GM19351 (cell line): ENCODE measurements around the gene SLC12A4.
"Not testable (repeated sequence)": the region's sequence is repeated elsewhere in the genome, so short reads cannot be mapped to it uniquely, and the experiment has no call there.

Experiments used
- ATAC-seq: cut with Tn5 transposase; IDR thresholded peaks from one replicate; pipeline ENCODE4 v1.9.1; 2021; ENCODE audit warnings: mild to moderate bottlenecking, moderate library complexity; ENCODE audit not compliant: unreplicated experiment

The SLC12A4 gene

GRCh38 chr16:67928561-67929364 is 39.7 kb downstream of the SLC12A4 start:
- ATAC-seq, result peak; percentile 53

GRCh38 chr16:67928147-67928546 is 40.3 kb downstream of the SLC12A4 start:
- no peak for ATAC-seq

DNA sequence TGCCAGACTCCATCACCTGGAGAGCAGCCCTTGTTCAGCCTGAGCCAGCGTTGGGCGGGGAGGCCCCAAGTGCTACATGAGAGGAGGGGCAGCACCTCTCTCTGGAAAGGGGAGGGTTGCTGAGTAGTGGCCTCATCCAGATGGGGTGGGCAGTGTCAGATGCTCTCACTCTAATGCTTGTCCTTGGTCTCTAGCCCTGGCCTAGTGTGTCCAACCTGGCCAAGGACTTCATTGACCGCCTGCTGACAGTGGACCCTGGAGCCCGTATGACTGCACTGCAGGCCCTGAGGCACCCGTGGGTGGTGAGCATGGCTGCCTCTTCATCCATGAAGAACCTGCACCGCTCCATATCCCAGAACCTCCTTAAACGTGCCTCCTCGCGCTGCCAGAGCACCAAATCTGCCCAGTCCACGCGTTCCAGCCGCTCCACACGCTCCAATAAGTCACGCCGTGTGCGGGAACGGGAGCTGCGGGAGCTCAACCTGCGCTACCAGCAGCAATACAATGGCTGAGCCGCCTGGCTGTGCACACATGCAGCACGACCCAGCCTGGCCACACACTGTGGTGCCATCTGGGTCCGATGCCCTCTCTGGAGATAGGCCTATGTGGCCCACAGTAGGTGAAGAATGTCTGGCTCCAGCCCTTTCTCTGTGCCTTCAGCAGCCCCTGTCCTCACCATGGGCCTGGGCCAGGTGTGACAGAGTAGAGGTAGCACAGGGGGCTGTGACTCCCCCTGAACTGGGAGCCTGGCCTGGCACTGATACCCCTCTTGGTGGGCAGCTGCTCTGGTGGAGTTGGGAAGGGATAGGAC is 41.1 kb downstream of the SLC12A4 start:
- ATAC-seq, result no peak

GRCh38 chr16:67926181-67926750 is 42.2 kb downstream of the SLC12A4 start:
- no peak for ATAC-seq

GRCh38 chr16:67924140-67924906 is 44.1 kb downstream of the SLC12A4 start:
- ATAC-seq, result no peak

DNA sequence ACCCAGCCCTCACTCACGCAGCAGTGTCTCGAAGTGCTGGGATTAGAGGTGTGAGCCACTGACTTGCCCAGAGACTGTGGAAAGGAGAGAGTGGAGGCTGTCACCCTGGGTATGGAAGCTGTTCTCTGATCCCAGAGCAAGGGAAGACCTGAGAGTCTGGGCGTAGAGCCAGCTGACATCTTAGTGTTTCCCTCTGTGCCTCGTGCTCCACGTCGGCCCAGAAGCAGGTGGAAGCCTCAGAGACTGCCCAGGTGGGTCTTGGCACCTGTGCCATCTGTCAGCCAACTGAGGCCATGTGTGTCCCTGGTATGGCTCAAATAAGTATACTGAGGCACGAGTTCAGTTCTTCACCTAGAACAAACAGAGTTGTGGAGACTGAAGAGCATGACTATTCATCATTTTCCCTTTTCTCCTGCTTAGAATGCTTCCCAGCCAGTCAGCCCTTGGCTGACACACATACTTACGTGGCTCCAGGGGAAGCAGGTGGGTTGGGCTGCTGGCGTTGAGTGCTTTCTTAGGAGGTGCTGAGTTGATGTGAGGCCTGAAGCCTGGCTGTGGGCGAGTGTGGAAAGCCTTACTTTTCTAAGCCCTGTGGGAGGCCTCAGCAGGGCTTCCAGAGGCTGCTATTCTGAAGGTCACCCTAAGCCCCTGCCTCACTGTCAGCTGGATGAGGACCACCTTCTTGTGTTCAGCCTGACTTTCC is 44.9 kb downstream of the SLC12A4 start:
- ATAC-seq, result no peak

DNA sequence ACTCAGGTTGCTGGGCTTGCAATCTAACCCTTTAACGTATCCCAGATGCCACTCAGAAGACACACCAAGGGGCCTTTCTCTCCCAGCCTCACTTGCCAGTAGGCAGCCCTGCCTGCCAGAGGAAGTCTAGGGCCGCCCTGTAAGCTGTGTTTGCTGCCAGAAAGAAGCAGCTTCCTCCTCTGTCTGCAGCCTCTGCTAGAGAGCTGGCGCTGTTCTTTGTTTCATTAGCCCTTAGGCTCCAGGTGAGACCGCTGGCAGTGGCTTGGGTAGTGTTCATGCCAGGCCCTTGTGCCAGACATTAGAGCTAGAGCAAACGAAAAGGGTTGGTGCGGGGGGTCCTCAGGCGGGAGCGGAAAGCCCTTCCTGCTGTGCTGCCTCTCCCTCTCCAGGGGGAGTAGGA is 45.7 kb downstream of the SLC12A4 start:
- no peak for ATAC-seq

DNA sequence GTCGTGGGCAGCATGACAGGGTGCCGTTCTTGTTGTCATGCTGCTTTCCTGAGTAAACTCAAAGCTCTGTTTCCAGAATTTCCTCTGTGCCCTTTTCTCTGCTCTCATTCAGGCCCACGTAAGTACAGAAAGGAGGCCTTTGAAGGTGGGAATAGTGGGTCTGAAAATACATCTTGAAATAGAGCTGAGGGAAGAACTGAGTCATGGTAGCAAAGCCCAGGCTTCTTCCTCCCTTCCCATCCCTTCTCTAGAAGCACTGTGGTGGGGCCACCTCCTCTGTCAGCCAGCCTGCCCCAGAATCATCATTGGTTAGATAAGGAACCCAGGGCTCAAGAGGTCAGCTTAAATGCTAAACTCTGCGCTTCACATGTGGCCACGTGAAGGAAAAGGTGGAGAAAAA is 46.2 kb downstream of the SLC12A4 start:
- no peak for ATAC-seq

DNA sequence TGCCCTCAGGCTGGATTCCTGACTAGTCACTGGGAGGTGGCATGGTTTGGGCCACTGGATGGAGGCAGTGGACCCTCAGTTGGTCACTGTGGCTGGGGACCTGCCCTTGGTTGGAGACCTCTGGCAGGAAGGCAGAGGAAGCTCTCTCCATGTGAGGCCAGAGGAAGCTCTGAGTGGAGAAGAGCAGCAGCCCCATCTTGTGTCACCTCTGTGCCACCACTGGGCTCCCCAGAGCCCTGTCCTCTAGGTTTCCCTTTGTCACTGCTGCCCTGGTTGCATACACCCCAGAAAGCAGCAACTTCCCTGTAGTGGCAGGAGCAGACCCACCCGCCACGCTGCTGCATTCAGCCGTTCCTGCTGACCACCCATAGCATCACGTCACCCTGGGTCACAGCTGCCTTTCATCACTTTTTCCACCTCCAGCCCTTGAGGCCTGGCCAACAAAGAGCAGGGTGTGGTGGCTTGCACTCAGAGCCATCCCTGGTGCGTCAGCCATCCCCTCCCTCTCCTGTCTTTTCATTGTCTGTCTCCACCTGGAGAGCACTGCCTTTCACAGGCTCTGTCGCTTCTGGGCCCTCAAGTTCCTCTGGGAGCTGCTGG is 48.7 kb downstream of the SLC12A4 start:
- no peak for ATAC-seq

DNA sequence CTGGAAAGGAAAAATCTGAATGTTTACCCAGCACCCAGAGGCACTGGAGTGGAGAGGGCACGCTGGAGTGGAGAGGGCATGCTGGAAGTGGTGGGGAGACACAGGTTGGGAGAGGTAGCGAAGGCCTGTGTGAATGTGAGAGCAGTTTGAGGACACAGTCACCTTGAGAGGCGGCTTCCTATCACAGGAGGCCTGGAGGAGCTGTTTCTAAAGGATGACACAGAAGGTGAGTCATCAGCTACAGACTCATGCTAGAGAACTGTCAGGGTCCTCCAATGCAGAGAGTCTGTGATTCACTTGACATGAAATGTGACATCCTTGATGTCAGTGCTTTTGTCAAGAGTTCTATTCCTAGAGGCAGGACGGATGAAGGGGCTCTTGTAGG is 50.6 kb downstream of the SLC12A4 start:
- no peak for ATAC-seq

- no peak for ATAC-seq
These were observed 51.1 kb downstream of the SLC12A4 start for GRCh38 chr16:67917140-67917851.

DNA sequence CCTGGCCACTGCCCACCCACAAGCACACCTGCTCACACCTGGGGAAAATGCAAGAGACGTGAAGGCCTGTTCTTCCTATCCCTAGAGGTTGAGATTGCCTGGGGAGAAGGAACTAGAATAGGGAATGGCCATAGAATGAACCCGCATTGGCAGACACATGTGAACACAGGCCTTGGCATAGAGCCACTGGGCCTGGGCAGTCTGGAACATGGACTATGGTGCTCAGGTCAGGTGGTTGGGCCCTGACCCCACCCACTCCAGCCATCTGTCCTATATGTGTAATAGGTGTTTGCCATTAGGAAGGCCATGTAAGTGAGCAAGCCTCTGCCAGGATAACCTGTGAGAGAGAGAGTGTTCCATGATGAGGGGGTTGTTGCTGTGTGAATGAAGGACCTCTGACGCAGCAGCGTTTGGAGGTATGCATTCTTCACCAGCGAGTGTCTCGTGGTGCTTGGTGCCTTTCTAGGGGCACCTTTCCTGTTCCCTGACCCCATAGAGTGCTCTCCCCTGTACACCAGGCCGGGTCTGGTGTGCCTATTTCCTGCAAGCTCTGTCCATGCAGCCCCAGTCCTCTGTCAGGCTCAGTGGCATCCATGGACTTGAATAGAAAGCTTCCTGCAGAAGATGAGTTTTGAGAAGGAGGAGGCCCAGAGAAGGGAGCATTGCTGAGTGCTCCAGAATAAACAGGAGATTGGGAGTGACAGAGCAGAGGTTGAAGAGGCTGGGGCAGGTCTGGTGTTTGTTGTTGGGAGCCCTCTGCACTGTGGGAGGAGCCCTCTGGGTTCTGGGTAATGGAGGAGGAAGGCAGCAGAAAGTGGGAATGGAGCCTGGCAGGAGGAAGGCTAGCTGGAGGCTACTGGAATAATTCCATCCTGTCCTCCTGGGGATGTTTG is 52.4 kb downstream of the SLC12A4 start:
- no peak for ATAC-seq

DNA sequence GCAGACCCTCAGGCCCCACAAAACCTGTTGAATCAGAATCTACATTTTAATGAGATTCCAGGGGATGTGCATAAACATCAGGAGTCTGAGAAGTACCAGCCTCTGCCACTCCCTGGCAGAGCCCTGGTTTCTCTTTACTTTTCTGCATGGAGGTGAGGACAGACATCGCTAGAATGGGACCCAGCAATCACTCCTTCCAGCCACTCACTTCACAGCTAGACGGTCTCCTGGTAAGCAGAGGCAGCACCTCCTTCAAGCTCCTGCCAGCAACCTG is 53.0 kb downstream of the SLC12A4 start:
- not testable (repeated sequence) for ATAC-seq

- no peak for ATAC-seq
These were observed 53.5 kb downstream of the SLC12A4 start for GRCh38 chr16:67914758-67915495.

DNA sequence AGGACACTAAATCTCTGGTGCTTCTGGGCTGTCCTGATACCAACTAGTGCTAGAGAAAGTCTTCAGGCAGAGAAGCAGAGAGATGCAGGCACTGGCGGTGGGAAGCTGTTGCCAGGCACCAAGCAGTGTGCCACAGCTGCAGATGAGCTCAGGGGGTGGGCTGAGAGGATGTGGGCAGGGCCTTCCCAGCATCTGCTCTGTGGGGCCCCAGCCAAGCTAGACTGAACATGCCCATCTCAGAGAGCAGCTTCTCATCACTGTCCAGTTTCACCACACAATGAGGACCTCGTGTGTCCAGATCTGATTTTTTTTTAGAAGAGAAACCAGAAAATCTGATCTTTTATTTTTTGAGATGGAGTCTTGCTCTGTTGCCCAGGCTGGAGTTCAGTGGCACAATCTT is 58.3 kb downstream of the SLC12A4 start:
- no peak for ATAC-seq

- no peak for ATAC-seq
These were observed 59.2 kb downstream of the SLC12A4 start for GRCh38 chr16:67909056-67909742.

- no peak for ATAC-seq
These were observed 60.8 kb downstream of the SLC12A4 start for GRCh38 chr16:67907397-67908180.
